GM18867 (cell line): ENCODE results near the gene DOCK9.

Source experiments
- ATAC-seq: cut with Tn5 transposase; IDR thresholded peaks from one replicate; pipeline ENCODE4 v1.9.1; 2021; ENCODE audit warnings: mild to moderate bottlenecking, moderate library complexity; ENCODE audit not compliant: unreplicated experiment

Gene DOCK9

GRCh38 chr13:98997738-98998641 lies 20.1 kb upstream of the DOCK9 start:
- no peak for ATAC-seq

DNA sequence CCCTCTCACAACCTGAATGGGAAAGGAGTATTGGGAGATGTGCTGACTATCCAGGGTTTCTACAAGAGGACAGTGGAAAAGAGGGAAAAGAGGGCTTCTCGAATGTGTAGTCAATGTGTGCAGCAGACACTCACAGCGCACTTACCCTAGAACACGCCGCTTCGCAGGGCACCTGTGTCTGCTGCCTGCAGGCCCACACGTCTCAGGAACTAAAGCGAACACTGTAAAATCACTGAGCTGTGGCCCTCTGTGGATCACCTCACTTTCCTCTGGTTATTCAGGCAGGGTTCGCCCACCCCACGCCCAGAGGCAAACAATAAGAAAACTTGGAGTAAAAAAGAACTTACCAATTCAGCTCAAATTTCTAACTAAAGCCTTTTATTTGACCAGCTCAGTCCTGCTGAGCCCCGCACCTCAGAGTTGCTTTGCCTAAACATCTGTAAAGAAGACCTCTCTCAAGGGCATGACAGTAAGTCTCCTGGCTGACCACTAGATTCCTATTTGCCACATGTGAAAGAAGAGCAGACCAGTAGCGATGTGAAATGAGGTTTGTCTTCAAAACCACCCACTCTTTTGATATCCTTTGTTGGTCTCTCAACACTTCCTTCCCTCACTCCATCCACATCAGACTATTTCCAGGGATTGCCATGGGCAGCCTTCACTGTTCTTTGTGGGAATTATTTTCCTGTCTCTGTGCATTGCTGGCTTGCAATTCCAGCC lies 19.3 kb upstream of the DOCK9 start:
- no peak for ATAC-seq

DNA sequence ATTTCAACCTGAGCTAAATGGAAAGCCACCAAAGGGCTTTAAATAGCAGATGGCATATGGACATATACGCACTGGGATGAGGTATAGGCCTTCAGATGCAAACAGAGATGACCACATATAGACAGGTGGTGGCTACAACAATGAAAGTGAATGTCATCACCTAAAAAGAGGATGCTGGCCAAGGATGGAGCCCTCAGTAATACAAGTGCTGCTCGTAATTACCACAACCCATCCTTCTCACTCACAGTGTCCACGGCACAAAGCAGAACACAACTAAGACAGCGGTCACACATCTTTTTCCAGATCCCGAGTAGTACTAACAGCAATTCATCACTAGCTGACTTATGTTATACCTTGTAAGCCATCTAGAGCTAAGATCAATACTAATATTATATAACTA lies 18.2 kb upstream of the DOCK9 start:
- no peak for ATAC-seq

GRCh38 chr13:98994896-98995295 lies 17.0 kb upstream of the DOCK9 start:
- ATAC-seq, result no peak

- no peak for ATAC-seq
Measured at GRCh38 chr13:98994080-98994479, 16.2 kb upstream of the DOCK9 start.

GRCh38 chr13:98992355-98992754 lies 14.5 kb upstream of the DOCK9 start:
- no peak for ATAC-seq

GRCh38 chr13:98990701-98991100 lies 12.8 kb upstream of the DOCK9 start:
- ATAC-seq, result no peak

GRCh38 chr13:98989469-98990235 lies 11.8 kb upstream of the DOCK9 start:
- ATAC-seq, result no peak

- no peak for ATAC-seq
Measured at GRCh38 chr13:98988780-98989179, 10.9 kb upstream of the DOCK9 start.

DNA sequence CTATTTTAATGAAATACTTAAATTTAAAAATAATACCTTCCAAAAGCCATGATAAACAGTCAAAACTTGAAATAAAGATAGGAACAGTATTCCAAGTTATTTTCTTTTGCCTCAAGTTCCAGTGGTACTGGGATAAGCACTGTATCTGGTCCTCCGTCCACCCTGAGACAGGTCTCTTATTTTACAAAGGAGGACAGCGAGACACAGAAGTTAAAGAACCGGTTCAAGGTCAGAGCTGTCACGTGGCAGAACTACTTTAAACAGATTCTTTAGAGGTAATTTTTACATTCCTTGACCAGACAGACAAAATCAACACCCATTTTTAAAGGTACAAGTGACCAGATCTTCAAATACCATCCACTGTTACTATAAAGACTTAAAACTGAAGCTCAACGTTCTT lies 10.4 kb upstream of the DOCK9 start:
- ATAC-seq, result no peak

DNA sequence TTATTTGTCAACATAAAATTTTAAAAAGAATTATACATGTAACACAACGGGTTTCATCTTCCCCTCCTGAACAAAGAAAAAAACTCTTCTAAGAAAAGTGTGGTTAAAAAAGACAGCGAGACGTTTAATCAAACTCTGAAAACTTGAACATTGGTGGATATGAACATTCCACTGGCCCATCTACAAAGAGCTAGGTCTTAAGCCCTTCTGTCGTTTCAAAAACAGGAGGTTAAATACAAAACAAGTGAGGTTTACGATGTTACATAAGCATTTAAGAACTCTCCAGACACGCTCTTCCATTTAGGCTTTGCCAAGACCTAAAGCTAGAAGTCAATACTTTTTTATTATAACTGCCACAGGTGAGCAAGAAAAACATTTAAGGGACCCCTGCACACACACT lies 9.4 kb upstream of the DOCK9 start:
- ATAC-seq, result no peak

GRCh38 chr13:98986226-98986846 lies 8.5 kb upstream of the DOCK9 start:
- ATAC-seq, result no peak

GRCh38 chr13:98985591-98985990 lies 7.7 kb upstream of the DOCK9 start:
- ATAC-seq, result no peak

- no peak for ATAC-seq
Measured at GRCh38 chr13:98984983-98985382, 7.1 kb upstream of the DOCK9 start.

DNA sequence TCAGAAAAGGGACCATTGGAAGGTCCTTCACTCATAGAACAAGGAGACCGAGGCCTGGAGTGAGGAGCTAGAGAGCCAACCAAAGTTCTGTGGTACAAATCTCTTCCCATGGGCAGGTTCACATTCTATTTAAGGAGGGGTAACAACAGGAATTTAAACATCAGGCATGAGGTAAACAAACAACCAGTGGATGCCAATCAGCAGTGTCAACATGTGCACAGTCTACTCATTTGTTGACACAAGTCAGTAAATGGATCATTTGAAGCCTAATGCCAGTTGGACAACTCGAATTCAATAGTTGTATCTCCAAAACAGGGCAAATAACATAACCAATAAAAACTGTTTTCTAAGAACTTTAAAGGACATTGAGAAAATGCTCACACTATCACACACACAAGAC lies 6.3 kb upstream of the DOCK9 start:
- no peak for ATAC-seq

- ATAC-seq, result no peak
Measured at GRCh38 chr13:98983182-98983581, 5.3 kb upstream of the DOCK9 start.

DNA sequence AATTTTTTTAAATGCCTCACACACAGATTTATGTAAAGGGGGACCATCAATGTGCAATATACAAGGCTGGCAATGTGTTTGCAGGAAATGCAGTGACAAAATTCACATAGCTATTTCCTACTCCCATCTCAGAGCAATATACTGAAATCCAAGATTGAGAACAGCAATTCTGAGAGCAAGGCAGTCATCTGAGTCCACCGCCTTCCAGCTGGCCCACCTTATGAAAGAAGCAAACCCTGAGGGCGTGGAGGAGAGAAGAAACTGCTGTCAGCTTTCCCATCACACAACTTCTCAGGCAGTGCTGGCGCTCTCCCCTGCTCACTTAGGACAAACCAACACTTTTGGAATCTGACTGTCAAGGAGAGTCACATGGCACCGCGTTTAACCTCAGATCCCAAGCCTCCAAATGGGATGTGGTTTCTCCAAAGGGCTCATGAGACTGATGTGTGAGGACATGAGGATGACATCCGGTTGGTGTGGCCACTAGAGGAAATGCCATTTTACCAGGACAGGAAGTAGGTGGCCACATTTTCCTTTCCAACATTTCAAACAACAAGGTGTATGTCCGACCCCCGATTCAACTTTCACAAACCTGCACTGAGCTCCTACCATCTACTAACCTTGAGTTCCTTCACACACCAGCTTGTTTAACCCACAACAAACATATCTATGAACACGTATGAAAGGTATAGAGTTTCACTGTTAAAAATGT lies 3.7 kb upstream of the DOCK9 start:
- no peak for ATAC-seq

GRCh38 chr13:98979012-98979660 lies 1.3 kb upstream of the DOCK9 start:
- no peak for ATAC-seq

DNA sequence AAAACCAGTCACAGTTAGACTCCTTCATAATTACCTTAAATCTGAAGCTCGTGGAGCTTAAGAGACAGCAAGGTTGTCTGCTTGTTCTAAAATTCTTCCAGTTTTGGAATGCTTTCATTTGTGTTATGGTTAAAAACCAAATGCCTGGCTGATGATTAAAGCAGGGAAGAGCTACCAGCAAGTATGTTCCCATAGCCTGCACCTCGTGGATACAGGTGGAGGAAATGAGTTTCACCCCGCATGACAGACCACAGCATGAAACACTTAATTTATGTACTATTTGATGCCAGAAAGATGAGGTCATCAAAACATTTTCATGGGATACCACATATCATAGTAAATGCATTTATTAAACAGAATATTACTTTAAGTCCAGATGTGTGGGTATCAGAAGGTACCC lies 416 bp upstream of the DOCK9 start:
- no peak for ATAC-seq

DNA sequence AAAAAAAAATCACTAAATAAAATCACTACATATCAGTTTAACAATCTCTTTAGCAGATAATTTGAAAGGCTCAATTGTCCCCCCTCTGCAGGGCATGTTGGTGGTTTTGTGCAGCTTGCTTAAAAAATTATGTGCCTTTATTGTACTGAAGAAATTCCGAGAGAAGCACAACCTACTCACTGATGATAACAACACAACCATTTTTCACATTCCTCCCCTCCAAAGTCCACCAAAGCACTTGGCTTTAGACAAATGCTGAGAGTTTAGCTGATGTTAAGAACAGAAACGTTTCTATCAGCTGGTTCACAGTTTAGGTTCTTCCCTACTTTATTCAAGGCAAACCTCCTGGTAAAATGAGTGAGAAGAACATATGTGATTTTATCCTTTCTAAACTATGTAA lies 923 bp downstream of the DOCK9 start:
- no peak for ATAC-seq
